ENCODE results near the gene POP5. TPM values are rescaled to one million over a fixed set of nuclear protein-coding genes. Genes with fewer than 3 reads are reported as not detected.

Gene POP5
- polyA plus RNA-seq, 3 donors, result 57.2 to 78.7 (median 61.2) TPM

- Mint-ChIP-seq H3K36me3 (peaks cover 10 to 49% of the 10 kb centered on the region in 2 donors), H3K27ac (peak overlapping the region; percentile 72 to 94 (median 89)), H3K9me3 (no peaks in the 10 kb centered on the region), H3K4me1 (peaks cover 61% of the 10 kb centered on the region), H3K4me3 (peak overlapping the region; percentile 37 to 55), H3K27me3 (ENCODE audit: low read depth in 3 of 3) (no peaks in the 10 kb centered on the region)
- no peak overlapping the region for H2AFZ ChIP-seq (ENCODE audit: insufficient read depth, low read depth, low read length, poor library complexity, severe bottlenecking)
- 0% methylated on average over 1 of the region's 3 CpGs for WGBS (ENCODE audit: insufficient coverage)
- H3K4me2 ChIP-seq (replicated peaks; ENCODE audit: extremely low read depth, low read length, poor library complexity, severe bottlenecking), result peak overlapping the region; percentile 35
- peaks cover 5 to 31% of the 10 kb centered on the region in 2 donors for H3K36me3 ChIP-seq (replicated peaks in 1 of 2; ENCODE audit: control insufficient read depth in 1 of 2, insufficient read depth in 2 of 2, low read length in 2 of 2)
- H3K9me3 ChIP-seq (replicated peaks in 1 of 2; ENCODE audit: control insufficient read depth in 1 of 2, insufficient read depth in 1 of 2, low read length in 2 of 2), result no peaks in the 10 kb centered on the region
- DNase-seq, result peak in 2 of 3 donors; percentile 12 to 50
- H3K9ac ChIP-seq (ENCODE audit: insufficient read depth, low read length, poor library complexity, severe bottlenecking), result no peak overlapping the region
- peaks cover 100% of the 10 kb centered on the region for H4K20me1 ChIP-seq (ENCODE audit: insufficient read depth, low read length)
- no peak for TF ChIP-seq CTCF (IDR thresholded peaks at IDR 0.05)
- H3K4me1 ChIP-seq (ENCODE audit: control insufficient read depth in 1 of 2, insufficient read depth in 2 of 2, low read length in 2 of 2), result peaks cover 55 to 58% of the 10 kb centered on the region in 2 donors
- peak overlapping the region; percentile 16 to 80 for H3K27ac ChIP-seq (ENCODE audit: low read depth in 1 of 2, low read length in 2 of 2)
- peaks cover 100% of the 10 kb centered on the region for H3K79me2 ChIP-seq (ENCODE audit: insufficient read depth, low read length)
- intact Hi-C loops (cut with micrococcal nuclease), result no loop called here
- peak overlapping the region in 1 of 3 experiments; percentile 35 for H3K4me3 ChIP-seq (replicated peaks in 1 of 3; ENCODE audit: low read depth in 2 of 3, low read length in 3 of 3)
- no peaks in the 10 kb centered on the region for H3K27me3 ChIP-seq (ENCODE audit: control insufficient read depth in 2 of 2, insufficient read depth in 2 of 2, low read length in 2 of 2)
These were observed 40.8 kb downstream of the POP5 start for GRCh38 chr12:120540445-120540844.

- Histone ChIP-seq H4K20me1 (ENCODE audit: insufficient read depth, low read length) (peaks cover 97% of the 10 kb centered on the region), H3K79me2 (ENCODE audit: insufficient read depth, low read length) (peaks cover 100% of the 10 kb centered on the region), H3K4me3 (replicated peaks in 1 of 3; ENCODE audit: low read depth in 2 of 3, low read length in 3 of 3) (peak overlapping the region in 1 of 3 experiments; percentile 6), H3K27ac (ENCODE audit: low read depth in 1 of 2, low read length in 2 of 2) (peak overlapping the region in 1 of 2 donors; percentile 80), H3K4me2 (replicated peaks; ENCODE audit: extremely low read depth, low read length, poor library complexity, severe bottlenecking) (peak overlapping the region; percentile 27), H3K36me3 (replicated peaks in 1 of 2; ENCODE audit: control insufficient read depth in 1 of 2, insufficient read depth in 2 of 2, low read length in 2 of 2) (peaks cover under 1 to 23% of the 10 kb centered on the region in 2 donors), H3K27me3 (ENCODE audit: control insufficient read depth in 2 of 2, insufficient read depth in 2 of 2, low read length in 2 of 2) (no peaks in the 10 kb centered on the region), H3K4me1 (ENCODE audit: control insufficient read depth in 1 of 2, insufficient read depth in 2 of 2, low read length in 2 of 2) (peaks cover 59 to 64% of the 10 kb centered on the region in 2 donors), H3K9ac (ENCODE audit: insufficient read depth, low read length, poor library complexity, severe bottlenecking) (no peak overlapping the region), H2AFZ (ENCODE audit: insufficient read depth, low read depth, low read length, poor library complexity, severe bottlenecking) (no peak overlapping the region), H3K9me3 (replicated peaks in 1 of 2; ENCODE audit: control insufficient read depth in 1 of 2, insufficient read depth in 1 of 2, low read length in 2 of 2) (no peaks in the 10 kb centered on the region)
- H3K27me3 Mint-ChIP-seq (ENCODE audit: low read depth in 3 of 3), result no peaks in the 10 kb centered on the region
- intact Hi-C loops (cut with micrococcal nuclease), result loop anchor here (5.0 kb wide), 2 partner anchors 38 to 42 kb away; partner anchors contain the start of gene DYNLL1 (in 1 of the 2)
- H3K27ac Mint-ChIP-seq, result peak overlapping the region in 5 of 7 donors; percentile 37 to 88 (median 76)
- no peaks in the 10 kb centered on the region for H3K9me3 Mint-ChIP-seq
- 78% methylated on average over 1 of the region's 1 CpG for WGBS (ENCODE audit: insufficient coverage)
- H3K4me1 Mint-ChIP-seq, result peaks cover 63% of the 10 kb centered on the region
- H3K4me3 Mint-ChIP-seq, result peak overlapping the region in 1 of 2 donors; percentile 42
- no peak for DNase-seq
- TF ChIP-seq CTCF (IDR thresholded peaks at IDR 0.05), result no peak
- H3K36me3 Mint-ChIP-seq, result peaks cover 9 to 48% of the 10 kb centered on the region in 2 donors
These were observed 41.9 kb downstream of the POP5 start for GRCh38 chr12:120539303-120539702.

Measured in CD14-positive monocyte (primary cell).